Upper lobe of right lung (tissue), 1 donor: Measurements from ENCODE around the gene IQGAP1. TPM values are rescaled to one million over a fixed set of nuclear protein-coding genes. Genes with fewer than 3 reads are reported as not detected.
A peak's percentile ranks its signal among the peaks of the same experiment; 100 is the strongest.
"Not testable (repeated sequence)": the region's sequence is repeated elsewhere in the genome, so short reads cannot be mapped to it uniquely, and the experiment has no call there.

Experiments used
- ATAC-seq: fragments of 200-7000 bp; cut with Tn5 transposase; one replicate; pipeline ENCODE4 v1.9.1; 2020; ENCODE audit warnings: mild to moderate bottlenecking, moderate library complexity
- DNase-seq: peaks from one replicate; pipeline ENCODE4 v3.0.0-alpha.2; 2020
- H3K27ac ChIP-seq: fragments of 200-600 bp; one replicate; pipeline ENCODE4 v1.8.0; 2022
- H3K27me3 ChIP-seq: fragments of 200-600 bp; one replicate; pipeline ENCODE4 v1.8.0; 2022; ENCODE audit warnings: mild to moderate bottlenecking
- H3K36me3 ChIP-seq: fragments of 200-600 bp; one replicate; pipeline ENCODE4 v1.8.0; 2022
- H3K4me1 ChIP-seq: fragments of 200-600 bp; one replicate; pipeline ENCODE4 v1.8.0; 2022
- H3K4me3 ChIP-seq: fragments of 200-600 bp; one replicate; pipeline ENCODE4 v1.8.0; 2022; ENCODE audit warnings: mild to moderate bottlenecking
- H3K9me3 ChIP-seq: fragments of 200-600 bp; one replicate; pipeline ENCODE4 v1.8.0; 2022
- CTCF ChIP-seq: fragments of 200-600 bp; IDR thresholded peaks from one replicate; pipeline ENCODE4 v1.8.0; 2022; ENCODE audit warnings: antibody characterized with exemption
- intact Hi-C: fragments of 100-400 bp; cut with DNase I; formaldehyde crosslinking; loops from one replicate; pipeline ENCODE4 v1.11.0; 2022
- total RNA-seq: library from RNA; stranded (reverse); fragmentation: NEBNext Ultra II Directional; extraction: Animal tissue kit (Norgen Biotek cat#: 25700); gene quantifications from one replicate; pipeline ENCODE4 v1.2.1, GENCODE V29; 2021
- donor health status: DM: no; HTN: yes; CAD: no; lungs with severe emphysema.

IQGAP1 gene
- total RNA-seq, 1 donor from 2014 or later: 256 TPM

- Histone ChIP-seq H3K36me3 (no peaks in the 10 kb centered on the region), H3K27ac (peak overlapping the region; percentile 80), H3K27me3 (no peaks in the 10 kb centered on the region), H3K9me3 (no peaks in the 10 kb centered on the region), H3K4me1 (peaks cover 60% of the 10 kb centered on the region), H3K4me3 (peak overlapping the region; percentile 9)
- intact Hi-C loops: no loop called here
- no peak for TF ChIP-seq CTCF
- DNase-seq: no peak
- peak; percentile 98 for ATAC-seq
Observed at GRCh38 chr15:90412356-90413194, 24.5 kb downstream of the IQGAP1 start.

- peak; percentile 27 for ATAC-seq
- H3K4me1 ChIP-seq: peaks cover 59% of the 10 kb centered on the region
- H3K27me3 ChIP-seq: no peaks in the 10 kb centered on the region
- no peaks in the 10 kb centered on the region for H3K36me3 ChIP-seq
- intact Hi-C loops: no loop called here
- no peak for TF ChIP-seq CTCF
- no peak for DNase-seq
- H3K4me3 ChIP-seq: peak overlapping the region; percentile 1
- H3K27ac ChIP-seq: peak overlapping the region; percentile 80
- no peaks in the 10 kb centered on the region for H3K9me3 ChIP-seq
Observed at GRCh38 chr15:90413411-90414379, 25.7 kb downstream of the IQGAP1 start.

- DNase-seq: no peak
- H3K27me3 ChIP-seq: no peaks in the 10 kb centered on the region
- peaks cover 64% of the 10 kb centered on the region for H3K4me1 ChIP-seq
- TF ChIP-seq CTCF: no peak
- no peaks in the 10 kb centered on the region for H3K9me3 ChIP-seq
- peak overlapping the region; percentile 80 for H3K27ac ChIP-seq
- no peak overlapping the region for H3K4me3 ChIP-seq
- intact Hi-C loops: no loop called here
- ATAC-seq: no peak
- no peaks in the 10 kb centered on the region for H3K36me3 ChIP-seq
Observed at GRCh38 chr15:90414408-90415028, 26.5 kb downstream of the IQGAP1 start.

GRCh38 chr15:90416052-90416451 lies 28.0 kb downstream of the IQGAP1 start:
- peaks cover 77% of the 10 kb centered on the region for H3K4me1 ChIP-seq
- H3K27ac ChIP-seq, H3K4me3 ChIP-seq, H3K36me3 ChIP-seq, H3K27me3 ChIP-seq, DNase-seq, ATAC-seq, H3K9me3 ChIP-seq, intact Hi-C loops: not testable (repeated sequence)

GRCh38 chr15:90418627-90419026 lies 30.6 kb downstream of the IQGAP1 start:
- no peak overlapping the region for H3K4me3 ChIP-seq
- intact Hi-C loops: no loop called here
- ATAC-seq: peak; percentile 14
- no peaks in the 10 kb centered on the region for H3K27me3 ChIP-seq
- DNase-seq: no peak
- H3K27ac ChIP-seq: no peak overlapping the region
- H3K36me3 ChIP-seq: no peaks in the 10 kb centered on the region
- TF ChIP-seq CTCF: no peak
- H3K9me3 ChIP-seq: no peaks in the 10 kb centered on the region
- peaks cover 70% of the 10 kb centered on the region for H3K4me1 ChIP-seq
